Nephron progenitor cell (in vitro differentiated cells): ENCODE data around the gene MAST1.

Experiments
- DNase-seq: peaks from one replicate; pipeline ENCODE4 v3.0.0; 2021
- H3K27ac Mint-ChIP-seq: 2 replicates; pipeline ENCODE4 v1.8.0; 2021; ENCODE audit warnings: mild to moderate bottlenecking, moderate library complexity, mixed read lengths
- H3K27me3 Mint-ChIP-seq: 2 replicates; pipeline ENCODE4 v1.8.0; 2021; ENCODE audit warnings: mild to moderate bottlenecking, low read depth, mixed read lengths; ENCODE audit not compliant: poor library complexity
- H3K36me3 Mint-ChIP-seq: 2 replicates; pipeline ENCODE4 v1.8.0; 2021; ENCODE audit warnings: low read depth, mixed read lengths
- H3K4me1 Mint-ChIP-seq: 2 replicates; pipeline ENCODE4 v1.8.0; 2021; ENCODE audit warnings: mixed read lengths
- H3K4me3 Mint-ChIP-seq: 2 replicates; pipeline ENCODE4 v1.8.0; 2021; ENCODE audit warnings: mild to moderate bottlenecking, moderate library complexity, mixed read lengths
- H3K9me3 Mint-ChIP-seq: 2 replicates; pipeline ENCODE4 v1.8.0; 2021; ENCODE audit warnings: mild to moderate bottlenecking, moderate library complexity, mixed read lengths
- TF ChIP-seq, protein P1 (sequence below): fragments of 200-600 bp; sonication (generic); IDR thresholded peaks from 2 replicates; pipeline ENCODE4 v1.5.0; 2021; ENCODE audit warnings: antibody characterized with exemption

The MAST1 gene

DNA sequence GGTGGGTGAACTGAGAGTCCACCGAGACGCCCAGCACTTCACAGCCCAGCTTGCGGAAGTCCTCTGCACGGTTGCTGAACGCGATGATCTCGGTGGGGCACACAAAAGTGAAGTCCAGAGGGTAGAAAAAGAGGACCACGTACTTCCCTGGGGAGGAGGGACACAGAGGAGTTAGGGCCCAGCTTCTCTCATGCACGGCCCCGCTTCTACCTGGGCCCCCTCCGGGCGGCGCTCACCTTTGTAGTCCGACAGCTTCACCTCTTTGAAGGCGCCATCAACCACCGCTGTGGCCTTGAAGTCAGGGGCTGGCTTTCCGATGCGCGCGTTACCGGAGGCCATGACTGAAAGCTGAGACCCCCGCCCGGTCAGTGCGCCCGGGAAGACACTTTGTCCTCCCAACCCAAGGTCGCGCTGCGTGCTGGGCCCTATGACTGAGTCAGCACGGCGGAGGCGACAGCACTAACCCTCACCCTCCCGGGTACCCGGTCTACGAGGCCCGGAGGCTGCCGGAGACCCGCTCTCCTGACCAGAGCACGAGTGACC lies 37.3 kb upstream of the MAST1 start:
- Mint-ChIP-seq H3K27me3 (no peaks in the 10 kb centered on the region), H3K27ac (peak overlapping the region; percentile 39), H3K9me3 (no peaks in the 10 kb centered on the region), H3K4me3 (peak overlapping the region; percentile 90), H3K4me1 (peaks cover 30% of the 10 kb centered on the region), H3K36me3 (peaks cover 31% of the 10 kb centered on the region)
- TF ChIP-seq, protein P1, sequence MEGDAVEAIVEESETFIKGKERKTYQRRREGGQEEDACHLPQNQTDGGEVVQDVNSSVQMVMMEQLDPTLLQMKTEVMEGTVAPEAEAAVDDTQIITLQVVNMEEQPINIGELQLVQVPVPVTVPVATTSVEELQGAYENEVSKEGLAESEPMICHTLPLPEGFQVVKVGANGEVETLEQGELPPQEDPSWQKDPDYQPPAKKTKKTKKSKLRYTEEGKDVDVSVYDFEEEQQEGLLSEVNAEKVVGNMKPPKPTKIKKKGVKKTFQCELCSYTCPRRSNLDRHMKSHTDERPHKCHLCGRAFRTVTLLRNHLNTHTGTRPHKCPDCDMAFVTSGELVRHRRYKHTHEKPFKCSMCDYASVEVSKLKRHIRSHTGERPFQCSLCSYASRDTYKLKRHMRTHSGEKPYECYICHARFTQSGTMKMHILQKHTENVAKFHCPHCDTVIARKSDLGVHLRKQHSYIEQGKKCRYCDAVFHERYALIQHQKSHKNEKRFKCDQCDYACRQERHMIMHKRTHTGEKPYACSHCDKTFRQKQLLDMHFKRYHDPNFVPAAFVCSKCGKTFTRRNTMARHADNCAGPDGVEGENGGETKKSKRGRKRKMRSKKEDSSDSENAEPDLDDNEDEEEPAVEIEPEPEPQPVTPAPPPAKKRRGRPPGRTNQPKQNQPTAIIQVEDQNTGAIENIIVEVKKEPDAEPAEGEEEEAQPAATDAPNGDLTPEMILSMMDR: no peak
- DNase-seq: peak; percentile 66

DNA sequence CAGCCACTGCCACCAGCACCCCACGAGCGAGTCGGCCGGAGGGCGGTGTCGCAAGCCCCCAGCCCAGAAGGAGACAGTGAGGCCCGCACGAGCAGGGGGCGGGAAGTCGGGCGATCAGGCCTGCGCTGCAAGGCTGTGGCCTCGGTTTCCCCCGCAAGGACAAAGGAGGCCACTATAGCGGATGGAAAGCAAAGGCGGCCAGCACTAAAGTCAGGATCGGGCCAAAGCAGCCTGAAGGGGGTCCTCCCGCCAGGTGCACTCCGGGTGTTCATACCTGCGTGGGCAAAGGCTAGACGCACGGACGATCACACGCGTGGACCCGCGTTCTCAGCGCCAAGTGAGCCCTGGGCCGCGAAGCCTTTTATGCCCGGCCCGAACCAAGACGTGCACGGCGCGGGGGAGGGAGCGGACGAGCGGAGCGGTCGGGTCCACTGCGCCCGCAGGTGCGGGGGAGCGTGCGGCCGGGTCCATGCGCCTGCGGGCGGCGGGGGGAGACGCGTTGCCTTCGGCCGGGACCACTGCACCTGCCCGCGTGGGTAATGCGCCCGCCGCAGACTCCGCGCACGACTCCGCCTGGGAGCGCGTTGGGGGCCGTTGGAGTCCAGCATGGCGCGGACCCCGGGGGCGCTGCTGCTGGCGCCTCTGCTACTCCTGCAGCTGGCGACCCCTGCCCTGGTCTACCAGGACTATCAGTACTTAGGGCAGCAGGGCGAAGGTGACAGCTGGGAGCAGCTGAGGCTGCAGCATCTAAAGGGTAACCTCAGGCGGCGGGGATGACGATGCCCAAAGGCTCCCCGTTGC lies 36.6 kb upstream of the MAST1 start, which contains the start of the genes PRDX2 and THSD8:
PRDX2 (minus strand) TSS at position 335 of the 801 bp plus-strand sequence. CDS start 539 bp downstream, outside the sequence.
THSD8 (plus strand) TSS at position 604 of the 801 bp plus-strand sequence; CDS start at position 607, 3 bp downstream.
- DNase-seq: peak; percentile 88
- Mint-ChIP-seq H3K36me3 (peaks cover 27% of the 10 kb centered on the region), H3K9me3 (no peaks in the 10 kb centered on the region), H3K27ac (peak within 1 kb of the TSS; percentile 61), H3K4me3 (peak within 1 kb of the TSS; percentile 90), H3K4me1 (peaks cover 30% of the 10 kb centered on the region), H3K27me3 (no peaks in the 10 kb centered on the region)
- TF ChIP-seq, protein P1: no peak

DNA sequence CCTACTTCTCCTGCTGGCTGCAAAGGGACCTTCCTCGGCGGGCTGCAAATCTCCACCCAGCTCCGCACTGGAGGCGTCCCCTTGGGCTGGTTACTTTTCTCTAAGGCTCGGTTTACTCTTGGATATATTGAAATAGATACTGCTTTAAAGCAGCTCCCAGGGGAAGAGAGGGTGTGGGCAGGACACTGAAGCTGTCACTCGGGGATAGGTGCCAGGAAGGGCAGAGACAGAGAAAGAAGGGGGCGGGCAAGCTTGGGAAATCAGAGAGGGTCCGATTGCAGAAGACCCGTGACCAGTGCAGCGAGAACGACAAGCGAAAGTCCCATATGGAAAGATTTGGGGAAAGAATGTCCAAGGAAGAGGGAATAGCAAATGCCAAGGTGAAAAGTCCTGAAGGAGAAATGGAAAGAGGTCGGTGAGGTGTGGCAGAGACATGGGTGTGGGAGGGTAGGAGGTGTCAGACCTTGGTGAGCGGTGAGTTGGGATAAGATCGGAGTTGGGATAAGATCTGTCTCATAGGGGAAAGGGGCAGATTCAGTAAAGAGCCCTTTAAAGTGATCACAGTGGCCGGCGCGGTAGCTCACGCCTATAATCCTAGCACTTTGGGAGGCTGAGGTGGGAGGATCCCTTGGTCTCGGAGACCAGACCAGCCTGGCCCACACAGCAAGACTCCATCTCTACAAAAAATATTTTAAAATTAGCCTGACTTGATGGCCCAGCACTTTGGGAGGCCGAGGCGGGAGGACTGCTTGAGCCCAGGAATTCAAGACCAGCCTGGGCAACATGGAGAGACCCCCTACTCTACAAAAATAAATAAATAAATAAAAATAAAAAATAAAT lies 35.8 kb upstream of the MAST1 start:
- Mint-ChIP-seq H3K27ac (no peak overlapping the region), H3K36me3 (peaks cover 19% of the 10 kb centered on the region), H3K27me3 (no peaks in the 10 kb centered on the region), H3K4me1 (peaks cover 35% of the 10 kb centered on the region), H3K4me3 (peak overlapping the region; percentile 90), H3K9me3 (no peaks in the 10 kb centered on the region)
- TF ChIP-seq, protein P1: no peak
- no peak for DNase-seq

DNA sequence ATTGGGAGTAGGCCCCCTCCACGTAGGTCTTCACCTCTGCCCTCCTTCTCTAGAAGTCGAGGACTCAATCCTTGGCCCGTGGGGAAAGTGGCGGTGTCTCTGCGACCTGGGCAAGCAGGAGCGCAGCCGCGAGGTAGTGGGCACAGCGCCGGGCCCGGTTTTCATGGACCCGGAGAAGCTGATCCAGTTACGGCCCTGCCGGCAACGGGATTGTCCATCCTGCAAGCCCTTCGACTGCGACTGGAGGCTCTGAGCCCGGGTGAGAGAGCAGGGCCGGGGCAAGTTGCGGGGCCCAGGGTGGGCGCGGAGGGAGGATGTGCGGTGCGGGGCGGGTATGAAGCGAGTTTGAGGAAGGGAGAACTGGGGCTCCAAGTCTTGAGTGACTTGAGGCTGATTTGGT lies 34.3 kb upstream of the MAST1 start:
- H3K36me3 Mint-ChIP-seq: peaks cover 16% of the 10 kb centered on the region
- no peak overlapping the region for H3K4me3 Mint-ChIP-seq
- no peak for DNase-seq
- TF ChIP-seq, protein P1: no peak
- H3K27ac Mint-ChIP-seq: no peak overlapping the region
- H3K9me3 Mint-ChIP-seq: no peaks in the 10 kb centered on the region
- peaks cover 41% of the 10 kb centered on the region for H3K4me1 Mint-ChIP-seq
- H3K27me3 Mint-ChIP-seq: no peaks in the 10 kb centered on the region

DNA sequence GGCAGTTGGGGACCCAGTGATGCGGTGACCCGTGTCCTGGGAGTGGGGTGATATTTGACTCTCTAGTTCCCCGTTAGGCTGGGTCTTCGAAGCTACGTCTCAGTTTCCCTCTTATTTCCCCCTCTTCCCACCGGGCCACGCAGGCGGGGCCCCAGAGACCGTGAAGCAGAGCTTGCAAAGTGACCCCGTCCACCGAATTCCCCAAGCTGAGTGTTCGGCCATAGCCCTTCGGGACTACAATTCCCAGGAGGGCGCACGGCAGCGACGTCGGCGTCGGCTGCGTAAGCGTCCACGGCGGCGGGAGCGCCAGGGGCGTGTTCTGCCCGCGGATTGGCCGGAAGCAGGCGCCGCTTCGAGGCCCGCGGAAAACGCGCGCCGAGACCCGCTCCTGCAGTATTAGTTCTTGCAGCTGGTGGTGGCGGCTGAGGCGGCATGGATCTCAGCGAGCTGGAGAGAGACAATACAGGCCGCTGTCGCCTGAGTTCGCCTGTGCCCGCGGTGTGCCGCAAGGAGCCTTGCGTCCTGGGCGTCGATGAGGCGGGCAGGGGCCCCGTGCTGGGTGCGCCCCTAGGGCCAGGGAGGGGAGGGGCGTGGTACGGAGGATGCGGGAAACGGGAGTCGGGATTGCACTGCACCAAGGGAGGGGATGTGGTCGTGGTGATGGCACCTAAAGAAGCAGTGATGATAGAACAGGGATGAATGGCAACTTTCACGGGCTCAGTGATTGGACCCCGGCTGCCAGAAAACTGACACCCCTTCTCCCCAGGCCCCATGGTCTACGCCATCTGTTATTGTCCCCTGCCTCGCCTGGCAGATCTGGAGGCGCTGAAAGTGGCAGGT lies 31.9 kb upstream of the MAST1 start, which contains the start of gene RNASEH2A:
RNASEH2A (plus strand) TSS at position 343 of the 840 bp plus-strand sequence; CDS start at position 433, 90 bp downstream.
- H3K27ac Mint-ChIP-seq: peak within 1 kb of the TSS; percentile 96
- H3K4me3 Mint-ChIP-seq: peak within 1 kb of the TSS; percentile 96
- no peaks in the 10 kb centered on the region for H3K27me3 Mint-ChIP-seq
- H3K4me1 Mint-ChIP-seq: peaks cover 31% of the 10 kb centered on the region
- H3K36me3 Mint-ChIP-seq: peaks cover 19% of the 10 kb centered on the region
- DNase-seq: peak; percentile 90
- TF ChIP-seq, protein P1: no peak
- H3K9me3 Mint-ChIP-seq: no peaks in the 10 kb centered on the region
